Esophagus squamous epithelium (tissue), 5 donors: ENCODE data around the gene FRMD4A. TPM values are rescaled to one million over a fixed set of nuclear protein-coding genes. Genes with fewer than 3 reads are reported as not detected.
A peak's percentile ranks its signal among the peaks of the same experiment; 100 is the strongest.

Experiments
- DNase-seq: peaks from one replicate; lab custom pipeline; 2025; lab: John Stamatoyannopoulos, UW
- H3K27ac ChIP-seq, 4 donors: fragments of 200-600 bp; sonication (generic); one replicate each; pipeline ENCODE4 v1.5.1; 2016 to 2019; ENCODE audit warnings: mild to moderate bottlenecking in 1 of 4
- H3K27me3 ChIP-seq, 4 donors: fragments of 200-600 bp; sonication (generic); 1 replicate in 3 of 4; 2 replicates in 1 of 4; pipeline versions ENCODE4 v1.5.1 to v1.6.0; 2017 to 2021; ENCODE audit warnings: antibody characterized with exemption in 1 of 4
- H3K36me3 ChIP-seq, 3 donors: fragments of 200-600 bp; sonication (generic); one replicate each; pipeline ENCODE4 v1.5.1; 2016 to 2019
- H3K4me1 ChIP-seq, 3 donors: fragments of 200-600 bp; sonication (generic); one replicate each; pipeline ENCODE4 v1.5.1; 2017 to 2019
- H3K4me3 ChIP-seq, 4 donors: fragments of 200-600 bp; sonication (generic); 1 replicate in 3 of 4; 2 replicates in 1 of 4; pipeline ENCODE4 v1.5.1; 2016 to 2019; ENCODE audit warnings: mild to moderate bottlenecking in 2 of 4, moderate library complexity in 1 of 4
- H3K9me3 ChIP-seq, 3 donors: fragments of 200-600 bp; sonication (generic); one replicate each; pipeline ENCODE4 v1.5.1; 2016 to 2019
- CTCF ChIP-seq, 6 experiments: fragments of 450-650 bp in 4 of 6; fragments of 200-600 bp in 2 of 6; sonication (generic) in 2 of 6; IDR thresholded peaks; one replicate each; pipeline ENCODE4 v1.5.1; 2016 to 2019; ENCODE audit warnings: antibody characterized with exemption in 6 of 6, mild to moderate bottlenecking in 4 of 6, moderate library complexity in 4 of 6
- POLR2A ChIP-seq, 4 donors: fragments of 450-650 bp; IDR thresholded peaks; one replicate each; pipeline ENCODE4 v1.6.1; 2017; ENCODE audit warnings: antibody characterized with exemption in 4 of 4, mild to moderate bottlenecking in 4 of 4, moderate library complexity in 3 of 4
- WGBS, 2 donors: methylation state at CpG; one replicate each; pipeline ENCODE4 v1.1.5; 2018; 5-methylcytosine and 5-hydroxymethylcytosine counted together
- intact Hi-C: fragments of 100-400 bp; cut with DNase I; formaldehyde crosslinking; loops from one replicate; pipeline ENCODE4 v1.15.0; 2022
- total RNA-seq, 4 donors: library from RNA; depleted of rRNA; stranded (reverse); fragments of >200 nt; gene quantifications; one replicate each; pipeline ENCODE4 v1.1.0, GENCODE V29; 2016
- donor health status: DM: yes; HTN: yes; CAD: no.

FRMD4A gene
- total RNA-seq, 4 donors from 2014 or later: 7.3 to 15.3 (median 8.6) TPM

- TF ChIP-seq POLR2A (IDR thresholded peaks at IDR 0.05) (no peak), CTCF (IDR thresholded peaks at IDR 0.05) (no peak)
- DNase-seq: no peak
- Histone ChIP-seq H3K27me3 (peaks cover 0 to 16% (median 0%) of the 10 kb centered on the region in 4 donors), H3K9me3 (peaks cover 0 to 3% (median 0%) of the 10 kb centered on the region in 3 donors), H3K27ac (peak overlapping the region in 2 of 4 donors; percentile 7 to 54), H3K4me3 (peak overlapping the region in 3 of 4 donors; percentile 4 to 23 (median 17)), H3K36me3 (no peaks in the 10 kb centered on the region), H3K4me1 (peaks cover 0 to 7% (median 0%) of the 10 kb centered on the region in 3 donors)
- 78 to 80% methylated on average over 5 to 7 of the region's 7 CpGs for WGBS, 2 donors
- intact Hi-C loops: no loop called here
These were observed 306.9 kb downstream of the FRMD4A start for GRCh38 chr10:14023673-14024328.

- no peaks in the 10 kb centered on the region for H3K36me3 ChIP-seq
- H3K4me1 ChIP-seq: peaks cover 0 to 7% (median 0%) of the 10 kb centered on the region in 3 donors
- H3K9me3 ChIP-seq: peaks cover 0 to 3% (median 0%) of the 10 kb centered on the region in 3 donors
- peak overlapping the region in 2 of 4 donors; percentile 4 to 17 for H3K4me3 ChIP-seq
- H3K27ac ChIP-seq: peak overlapping the region in 1 of 4 donors; percentile 54
- 58 to 61% methylated on average over 16 to 17 of the region's 17 CpGs for WGBS, 2 donors
- intact Hi-C loops: no loop called here
- TF ChIP-seq POLR2A (IDR thresholded peaks at IDR 0.05): no peak
- TF ChIP-seq CTCF (IDR thresholded peaks at IDR 0.05): no peak
- peaks cover 0 to 16% (median 0%) of the 10 kb centered on the region in 4 donors for H3K27me3 ChIP-seq
- DNase-seq: no peak
These were observed 307.6 kb downstream of the FRMD4A start for GRCh38 chr10:14022954-14023672.

- WGBS, 2 donors: 73 to 83% methylated on average over 4 of the region's 4 CpGs
- Histone ChIP-seq H3K27me3 (peaks cover 0 to 16% (median 0%) of the 10 kb centered on the region in 4 donors), H3K4me1 (peaks cover 0 to 7% (median 0%) of the 10 kb centered on the region in 3 donors), H3K9me3 (peaks cover 0 to 3% (median 0%) of the 10 kb centered on the region in 3 donors), H3K27ac (no peak overlapping the region), H3K4me3 (no peak overlapping the region), H3K36me3 (no peaks in the 10 kb centered on the region)
- TF ChIP-seq POLR2A (IDR thresholded peaks at IDR 0.05) (no peak), CTCF (IDR thresholded peaks at IDR 0.05) (no peak)
- no peak for DNase-seq
- intact Hi-C loops: no loop called here
These were observed 308.7 kb downstream of the FRMD4A start for GRCh38 chr10:14022052-14022451.

GRCh38 chr10:14020037-14020664, 310.6 kb downstream of the FRMD4A start:
- Histone ChIP-seq H3K4me3 (no peak overlapping the region), H3K4me1 (peaks cover 0 to 12% (median 0%) of the 10 kb centered on the region in 3 donors), H3K27ac (no peak overlapping the region), H3K9me3 (peaks cover 0 to 3% (median 0%) of the 10 kb centered on the region in 3 donors), H3K36me3 (no peaks in the 10 kb centered on the region), H3K27me3 (peaks cover 0 to 16% (median 0%) of the 10 kb centered on the region in 4 donors)
- intact Hi-C loops: no loop called here
- DNase-seq: no peak
- TF ChIP-seq CTCF (IDR thresholded peaks at IDR 0.05) (no peak), POLR2A (IDR thresholded peaks at IDR 0.05) (no peak)
- 63 to 71% methylated on average over 7 to 9 of the region's 9 CpGs for WGBS, 2 donors
